HCT116 (cell line): ENCODE results near the gene C9orf50. TPM values are rescaled to one million over a fixed set of nuclear protein-coding genes. Genes with fewer than 3 reads are reported as not detected.

ENCODE experiments used
- ATAC-seq: fragments of 200-7000 bp; cut with Tn5 transposase; 2 replicates; pipeline ENCODE4 v1.9.1; 2020; ENCODE audit warnings: mild to moderate bottlenecking, moderate library complexity
- BruUV-seq: library from RNA; stranded (reverse); fragments of 400-500 nt; replicated peaks from 2 replicates; lab custom pipeline; 2021; lab: Mats Ljungman, UMichigan
- CTCF ChIA-PET: fragments of 300-600 bp; sonication (Branson Sonifier 250); formaldehyde crosslinking; loops from one replicate; lab custom pipeline; 2021; ENCODE audit warnings: antibody characterized with exemption; lab: Charles Lee
- POLR2A ChIA-PET: fragments of 300-600, 350-600 bp; sonication (Branson Sonifier 250); formaldehyde crosslinking; loops from one replicate; lab custom pipeline; 2021; ENCODE audit warnings: antibody characterized with exemption; lab: Charles Lee
- RAD21 ChIA-PET, 2 experiments: fragments of 300-600 bp; sonication (Branson Sonifier 250); formaldehyde crosslinking; loops; one replicate each; lab custom pipeline; 2023; ENCODE audit warnings: low total read pairs in 2 of 2; ENCODE audit not compliant: uncharacterized antibody in 2 of 2, unreplicated experiment in 2 of 2, low non-redundant PET in 1 of 2; lab: Charles Lee
- DNase-seq: peaks from one replicate; pipeline ENCODE4 v3.0.0-alpha.2; 2010; ENCODE audit warnings: low read depth, low spot score
- H2AFZ ChIP-seq: fragments of 200-600 bp; shearing (Covaris generic), sonication (generic); 2 replicates; pipeline ENCODE4 v1.6.1; 2017; ENCODE audit warnings: low read depth, mixed run types, mixed read lengths, antibody characterized with exemption, low read length; ENCODE audit not compliant: poor library complexity, severe bottlenecking
- H3K27ac ChIP-seq: 2 replicates; pipeline ENCODE4 v1.5.1; 2012; ENCODE audit warnings: low read depth, low read length
- H3K27me3 ChIP-seq: fragments of 200-600 bp; sonication (generic); 2 replicates; pipeline ENCODE4 v1.6.1; 2016; ENCODE audit warnings: mixed run types, low read length, mixed read lengths; ENCODE audit not compliant: insufficient read depth
- H3K36me3 ChIP-seq, 2 experiments: fragments of 200-500 bp in 1 of 2; fragments of 200-600 bp in 1 of 2; sonication (Bioruptor generic) in 1 of 2; sonication (generic) in 1 of 2; 2 replicates each; pipeline versions ENCODE4 v1.5.1 to v1.6.1; 2014 to 2016; ENCODE audit warnings: low read length in 2 of 2, inconsistent platforms in 1 of 2, mixed read lengths in 1 of 2, mixed run types in 1 of 2; ENCODE audit not compliant: insufficient read depth in 2 of 2, control insufficient read depth in 1 of 2
- H3K4me1 ChIP-seq, 2 experiments: fragments of 200-600 bp in 1 of 2; sonication (generic) in 1 of 2; 2 replicates each; pipeline versions ENCODE4 v1.5.1 to v1.6.1; 2012 to 2017; ENCODE audit warnings: low read length in 2 of 2, inconsistent platforms in 1 of 2, mild to moderate bottlenecking in 1 of 2, mixed read lengths in 1 of 2, mixed run types in 1 of 2, moderate library complexity in 1 of 2; ENCODE audit not compliant: insufficient read depth in 2 of 2, control insufficient read depth in 1 of 2
- H3K4me2 ChIP-seq: fragments of 200-600 bp; sonication (generic); 2 replicates; pipeline ENCODE4 v1.6.1; 2017; ENCODE audit warnings: mixed run types, low read length, mixed read lengths
- H3K4me3 ChIP-seq, 2 experiments: fragments of 200-600 bp in 1 of 2; sonication (generic) in 1 of 2; replicated peaks in 1 of 2; 2 replicates each; pipeline ENCODE4 v1.5.1; 2011 to 2016; ENCODE audit warnings: low read length in 2 of 2, control low read depth in 1 of 2, low read depth in 1 of 2, mild to moderate bottlenecking in 1 of 2, mixed read lengths in 1 of 2, mixed run types in 1 of 2
- H3K79me2 ChIP-seq: fragments of 200-600 bp; sonication (generic); 2 replicates; pipeline ENCODE4 v1.6.1; 2017; ENCODE audit warnings: mild to moderate bottlenecking, mixed run types, low read length, moderate library complexity, mixed read lengths; ENCODE audit not compliant: insufficient read depth
- H3K9ac ChIP-seq: fragments of 200-600 bp; sonication (generic); 2 replicates; pipeline ENCODE4 v1.6.1; 2016; ENCODE audit warnings: low read length, mixed read lengths
- H3K9me2 ChIP-seq: fragments of 200-600 bp; sonication (generic), shearing (Covaris generic); 2 replicates; pipeline ENCODE4 v1.6.1; 2017; ENCODE audit warnings: mixed run types, mild to moderate bottlenecking, moderate library complexity; ENCODE audit not compliant: insufficient read depth
- H3K9me3 ChIP-seq, 2 experiments: fragments of 200-500 bp in 1 of 2; fragments of 200-600 bp in 1 of 2; sonication (Bioruptor generic) in 1 of 2; sonication (generic) in 1 of 2; 2 replicates each; pipeline ENCODE4 v1.6.1; 2014 to 2017; ENCODE audit warnings: low read length in 2 of 2, mixed read lengths in 2 of 2, inconsistent platforms in 1 of 2, low read depth in 1 of 2, mild to moderate bottlenecking in 1 of 2, mixed run types in 1 of 2, moderate library complexity in 1 of 2; ENCODE audit not compliant: control insufficient read depth in 1 of 2, insufficient read depth in 1 of 2
- H4K20me1 ChIP-seq: fragments of 200-600 bp; sonication (generic), shearing (Covaris generic); 2 replicates; pipeline ENCODE4 v1.6.1; 2017; ENCODE audit warnings: mixed run types, mild to moderate bottlenecking, moderate library complexity; ENCODE audit not compliant: insufficient read depth
- ATF3 ChIP-seq: IDR thresholded peaks from 2 replicates; pipeline ENCODE4 v1.6.1; 2012
- CBX3 ChIP-seq: IDR thresholded peaks from 2 replicates; pipeline ENCODE4 v1.6.1; 2012; ENCODE audit warnings: low read depth
- EZH2 ChIP-seq: fragments of 200-600 bp; sonication (generic); IDR thresholded peaks from 2 replicates; pipeline ENCODE4 v1.6.1; 2017; ENCODE audit warnings: antibody characterized with exemption, mixed run types
- EZH2phosphoT487 ChIP-seq: fragments of 200-600 bp; IDR thresholded peaks from 2 replicates; pipeline ENCODE4 v1.6.1; 2018; ENCODE audit warnings: antibody characterized with exemption, borderline replicate concordance
- FOSL1 ChIP-seq: IDR thresholded peaks from 2 replicates; pipeline ENCODE4 v1.6.1; 2012; ENCODE audit warnings: low read depth
- POLR2AphosphoS5 ChIP-seq: IDR thresholded peaks from 2 replicates; pipeline ENCODE4 v1.6.1; 2011; ENCODE audit warnings: mild to moderate bottlenecking, low read depth, low read length, moderate library complexity
- RAD21 ChIP-seq: IDR thresholded peaks from 2 replicates; pipeline ENCODE4 v1.6.1; 2012; ENCODE audit warnings: low read depth, mild to moderate bottlenecking
- SIN3A ChIP-seq: IDR thresholded peaks from 2 replicates; pipeline ENCODE4 v1.6.1; 2012; ENCODE audit warnings: low read depth
- TCF7L2 ChIP-seq: IDR thresholded peaks from 2 replicates; pipeline ENCODE4 v1.7.0; 2011; ENCODE audit warnings: borderline replicate concordance, inconsistent platforms; ENCODE audit not compliant: insufficient read depth, insufficient read length; ENCODE audit errors: extremely low read depth
- YY1 ChIP-seq: IDR thresholded peaks from 2 replicates; pipeline ENCODE4 v1.6.1; 2011; ENCODE audit warnings: low read length, low read depth, moderate library complexity, mild to moderate bottlenecking; ENCODE audit not compliant: insufficient replicate concordance; ENCODE audit errors: extremely low read depth
- intact Hi-C: fragments of 100-400 bp; cut with micrococcal nuclease; formaldehyde crosslinking; loops from 2 replicates; pipeline ENCODE4 v1.10.0; 2022
- total RNA-seq: library from RNA; stranded (reverse); gene quantifications from one replicate; pipeline ENCODE4 v1.2.1, GENCODE V29; 2021; ENCODE audit not compliant: unreplicated experiment

The C9orf50 gene
- total RNA-seq, 1 experiment from 2014 or later = not detected

DNA sequence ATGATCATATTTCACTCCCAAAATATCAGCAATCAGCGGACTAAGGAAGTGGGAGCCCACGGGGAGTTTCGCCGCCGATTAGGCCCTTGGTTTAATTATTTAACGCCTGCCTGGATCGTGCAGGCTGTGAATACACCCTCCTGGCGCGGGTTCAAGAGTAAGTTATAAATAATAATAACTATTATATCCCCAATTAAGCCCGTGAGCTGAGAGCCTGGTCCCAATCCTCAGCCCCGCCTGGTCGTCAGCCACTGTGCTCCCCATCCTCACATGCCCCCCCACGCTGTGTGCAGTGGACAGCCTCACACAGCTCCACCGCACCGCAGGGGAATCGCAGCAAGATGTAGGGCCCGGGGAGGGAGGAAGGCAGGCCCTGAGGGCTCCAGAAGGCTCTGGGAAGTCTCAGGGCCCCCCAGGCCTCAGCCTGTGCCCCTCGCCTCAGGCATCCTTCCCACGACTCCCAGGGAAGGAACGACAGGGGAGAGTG is 33.7 kb upstream of the C9orf50 start (continued):
- TF ChIP-seq FOSL1 = no peak

- CTCF ChIA-PET = no interaction called here
- Histone ChIP-seq H3K4me2 (no peak overlapping the region), H3K9me2 (no peaks in the 10 kb centered on the region), H3K36me3 (no peaks in the 10 kb centered on the region), H3K27ac (no peak overlapping the region), H3K79me2 (no peaks in the 10 kb centered on the region), H3K9ac (no peak overlapping the region), H4K20me1 (no peaks in the 10 kb centered on the region), H3K27me3 (no peaks in the 10 kb centered on the region), H3K9me3 (no peaks in the 10 kb centered on the region), H2AFZ (no peak overlapping the region), H3K4me3 (no peak overlapping the region), H3K4me1 (peaks cover 3 to 10% of the 10 kb centered on the region in 2 experiments; a peak in 2 of 4 replicates)
- ATAC-seq (no peak), DNase-seq (no peak)
- intact Hi-C loops = no loop called here
- POLR2A ChIA-PET = no interaction called here
- RAD21 ChIA-PET = no interaction called here
- no peak for TF ChIP-seq EZH2
- no peak for TF ChIP-seq SIN3A
- BruUV-seq = no TSS peak
Observed at GRCh38 chr9:129653823-129654553, 33.1 kb upstream of the C9orf50 start.

- no peak for TF ChIP-seq ATF3
- no peak for TF ChIP-seq FOSL1
- no peak for TF ChIP-seq EZH2phosphoT487
- no peak for TF ChIP-seq YY1
- TF ChIP-seq TCF7L2 = no peak
- no peak for TF ChIP-seq POLR2AphosphoS5
- no peak for TF ChIP-seq CBX3
- TF ChIP-seq RAD21 = no peak
- no peaks in the 10 kb centered on the region for H3K27me3 ChIP-seq
- no peak overlapping the region for H3K27ac ChIP-seq
- no peaks in the 10 kb centered on the region for H3K36me3 ChIP-seq
- BruUV-seq = no TSS peak
- no peaks in the 10 kb centered on the region for H3K9me2 ChIP-seq
- H3K4me1 ChIP-seq = no peaks in the 10 kb centered on the region
- H3K9ac ChIP-seq = no peak overlapping the region
- H4K20me1 ChIP-seq = no peaks in the 10 kb centered on the region
- RAD21 ChIA-PET = no interaction called here
- CTCF ChIA-PET = no interaction called here
- H3K79me2 ChIP-seq = no peaks in the 10 kb centered on the region
- no peak overlapping the region for H3K4me3 ChIP-seq
- intact Hi-C loops = no loop called here
- DNase-seq = no peak
- no peak overlapping the region for H2AFZ ChIP-seq
- H3K9me3 ChIP-seq = no peaks in the 10 kb centered on the region
- H3K4me2 ChIP-seq = no peak overlapping the region
- POLR2A ChIA-PET = no interaction called here
- ATAC-seq = no peak; the same call in 1 of the 2 replicates
Observed at GRCh38 chr9:129650680-129651235, 29.9 kb upstream of the C9orf50 start.
